Osteoblast (primary cell): ENCODE data around the gene ELF2. TPM values are rescaled to one million over a fixed set of nuclear protein-coding genes. Genes with fewer than 3 reads are reported as not detected.

Experiments
- DNase-seq: peaks from one replicate; pipeline ENCODE4 v3.0.0; 2011; ENCODE audit warnings: low spot score, mixed read lengths; ENCODE audit not compliant: insufficient read length; ENCODE audit errors: missing footprints
- H2AFZ ChIP-seq: 2 replicates; pipeline ENCODE4 v1.6.0; 2011; ENCODE audit warnings: mild to moderate bottlenecking, low read length
- H3K27ac ChIP-seq: 2 replicates; pipeline ENCODE4 v1.5.1; 2011; ENCODE audit warnings: mild to moderate bottlenecking, low read depth, low read length, moderate library complexity
- H3K27me3 ChIP-seq: 2 replicates; pipeline ENCODE4 v1.6.0; 2012; ENCODE audit warnings: mild to moderate bottlenecking, control low read depth, inconsistent platforms, low read length, moderate library complexity; ENCODE audit not compliant: insufficient read depth
- H3K36me3 ChIP-seq: 2 replicates; pipeline ENCODE4 v1.5.1; 2011; ENCODE audit warnings: mild to moderate bottlenecking, low read length, control low read depth, moderate library complexity; ENCODE audit not compliant: insufficient read depth
- H3K4me1 ChIP-seq: 2 replicates; pipeline ENCODE4 v1.5.1; 2011; ENCODE audit warnings: mild to moderate bottlenecking, low read length, control low read depth, moderate library complexity; ENCODE audit not compliant: insufficient read depth
- H3K4me2 ChIP-seq: 2 replicates; pipeline ENCODE4 v1.6.0; 2011; ENCODE audit warnings: mild to moderate bottlenecking, low read length; ENCODE audit not compliant: insufficient read depth
- H3K4me3 ChIP-seq: fragments of 200-600 bp; sonication (generic); 3 replicates; pipeline ENCODE4 v1.5.1; 2012; ENCODE audit warnings: mild to moderate bottlenecking, low read length, inconsistent platforms; ENCODE audit not compliant: insufficient read depth
- H3K79me2 ChIP-seq: 2 replicates; pipeline ENCODE4 v1.6.0; 2012; ENCODE audit warnings: mild to moderate bottlenecking, low read length, control low read depth, inconsistent platforms; ENCODE audit not compliant: insufficient read depth
- H3K9me3 ChIP-seq: 2 replicates; pipeline ENCODE4 v1.5.1; 2011; ENCODE audit warnings: low read depth, low read length, control low read depth
- H4K20me1 ChIP-seq: 2 replicates; pipeline ENCODE4 v1.6.0; 2012; ENCODE audit warnings: mild to moderate bottlenecking, low read length, control low read depth; ENCODE audit not compliant: insufficient read depth
- CTCF ChIP-seq: IDR thresholded peaks from 2 replicates; pipeline ENCODE4 v1.5.1; 2011; ENCODE audit warnings: mild to moderate bottlenecking, low read depth, low read length, moderate library complexity; ENCODE audit errors: extremely low read depth
- total RNA-seq: library from RNA; depleted of rRNA; stranded (reverse); fragments of >200 nt; gene quantifications from 2 replicates; pipeline ENCODE4 v1.2.3, GENCODE V29; 2012

The ELF2 gene
- total RNA-seq, 1 donor = 52.1 TPM

GRCh38 chr4:139015948-139016471, 161.0 kb downstream of the ELF2 start:
- Histone ChIP-seq H3K4me2 (peak overlapping the region; percentile 98), H3K79me2 (peaks cover 50% of the 10 kb centered on the region), H3K4me3 (peak overlapping the region; percentile 90), H3K27me3 (no peaks in the 10 kb centered on the region), H3K36me3 (peaks cover 5% of the 10 kb centered on the region), H3K9me3 (no peaks in the 10 kb centered on the region), H4K20me1 (peaks cover 31% of the 10 kb centered on the region), H3K4me1 (peaks cover 41% of the 10 kb centered on the region), H3K27ac (peak overlapping the region; percentile 100), H2AFZ (peak overlapping the region; percentile 54)
- peak; percentile 79 for DNase-seq
- TF ChIP-seq CTCF = no peak

- H3K36me3 ChIP-seq = no peaks in the 10 kb centered on the region
- no peaks in the 10 kb centered on the region for H3K9me3 ChIP-seq
- peaks cover 41% of the 10 kb centered on the region for H3K4me1 ChIP-seq
- TF ChIP-seq CTCF = no peak
- H3K4me3 ChIP-seq = peak within 1 kb of the TSS; percentile 90
- peak within 1 kb of the TSS; percentile 100 for H3K27ac ChIP-seq
- H2AFZ ChIP-seq = peak within 1 kb of the TSS; percentile 85
- peaks cover 28% of the 10 kb centered on the region for H4K20me1 ChIP-seq
- no peaks in the 10 kb centered on the region for H3K27me3 ChIP-seq
- peaks cover 44% of the 10 kb centered on the region for H3K79me2 ChIP-seq
- peak within 1 kb of the TSS; percentile 98 for H3K4me2 ChIP-seq
- peak; percentile 97 for DNase-seq
Measured at GRCh38 chr4:139015269-139015947, 161.6 kb downstream of the ELF2 start, which contains the start of gene NOCT. NOCT (plus strand) TSS chr4:139015781; CDS start chr4:139015982, 201 bp downstream.

GRCh38 chr4:139014371-139015268, 162.4 kb downstream of the ELF2 start:
- peak overlapping the region; percentile 90 for H3K4me3 ChIP-seq
- H3K9me3 ChIP-seq = no peaks in the 10 kb centered on the region
- DNase-seq = peak; percentile 97
- peaks cover 21% of the 10 kb centered on the region for H4K20me1 ChIP-seq
- peak overlapping the region; percentile 100 for H3K27ac ChIP-seq
- H3K27me3 ChIP-seq = no peaks in the 10 kb centered on the region
- peaks cover 36% of the 10 kb centered on the region for H3K79me2 ChIP-seq
- H3K36me3 ChIP-seq = no peaks in the 10 kb centered on the region
- peak overlapping the region; percentile 85 for H2AFZ ChIP-seq
- H3K4me2 ChIP-seq = peak overlapping the region; percentile 98
- H3K4me1 ChIP-seq = peaks cover 36% of the 10 kb centered on the region
- TF ChIP-seq CTCF = no peak
